GM23338 (cell line): ENCODE data around the gene POM121L2. TPM values are rescaled to one million over a fixed set of nuclear protein-coding genes. Genes with fewer than 3 reads are reported as not detected.

Experiments used
- ATAC-seq: fragments of 200-7000 bp; cut with Tn5 transposase; 3 replicates; pipeline ENCODE4 v1.9.1; 2020
- DNase-seq: peaks from one replicate; pipeline ENCODE4 v3.0.0-alpha.2; 2015; ENCODE audit warnings: low spot score
- H2AFZ ChIP-seq: fragments of 200-600 bp; sonication (generic); 2 replicates; pipeline ENCODE4 v1.8.0; 2016; ENCODE audit warnings: antibody characterized with exemption, mild to moderate bottlenecking, moderate library complexity
- H3F3A ChIP-seq: fragments of 200-600 bp; sonication (generic); replicated peaks from 2 replicates; pipeline ENCODE4 v1.8.0; 2017; ENCODE audit warnings: antibody characterized with exemption, mixed run types, low read depth
- H3K27ac ChIP-seq: fragments of 200-600 bp; sonication (generic); 2 replicates; pipeline ENCODE4 v1.6.1; 2016; ENCODE audit warnings: low read depth
- H3K27me3 ChIP-seq: fragments of 200-600 bp; sonication (generic); 2 replicates; pipeline ENCODE4 v1.8.0; 2016; ENCODE audit warnings: mild to moderate bottlenecking, mixed run types, moderate library complexity; ENCODE audit not compliant: insufficient read depth
- H3K36me3 ChIP-seq: fragments of 200-600 bp; sonication (generic); 2 replicates; pipeline ENCODE4 v1.8.0; 2016; ENCODE audit warnings: mild to moderate bottlenecking; ENCODE audit not compliant: insufficient read depth
- H3K4me1 ChIP-seq: fragments of 200-600 bp; sonication (generic); 2 replicates; pipeline ENCODE4 v1.8.0; 2016; ENCODE audit warnings: mild to moderate bottlenecking, moderate library complexity; ENCODE audit not compliant: insufficient read depth
- H3K4me2 ChIP-seq: fragments of 200-600 bp; sonication (generic); 2 replicates; pipeline ENCODE4 v1.7.1; 2017; ENCODE audit warnings: mixed run types
- H3K4me3 ChIP-seq: fragments of 200-600 bp; sonication (generic); 2 replicates; pipeline ENCODE4 v1.6.1; 2016; ENCODE audit warnings: mixed run types
- H3K79me2 ChIP-seq: fragments of 200-600 bp; sonication (generic); replicated peaks from 2 replicates; pipeline ENCODE4 v1.8.0; 2017; ENCODE audit warnings: mild to moderate bottlenecking; ENCODE audit not compliant: insufficient read depth
- H3K9me2 ChIP-seq: fragments of 200-600 bp; sonication (generic); 2 replicates; pipeline ENCODE4 v1.8.0; 2017; ENCODE audit not compliant: insufficient read depth
- H4K20me1 ChIP-seq: fragments of 200-600 bp; sonication (generic); replicated peaks from 2 replicates; pipeline ENCODE4 v1.8.0; 2017; ENCODE audit warnings: mild to moderate bottlenecking; ENCODE audit not compliant: insufficient read depth
- H3K27ac Mint-ChIP-seq: 2 replicates; pipeline ENCODE4 v1.8.0; 2020; ENCODE audit warnings: inconsistent platforms, mild to moderate bottlenecking, moderate library complexity, mixed read lengths
- H3K27me3 Mint-ChIP-seq: 3 replicates; pipeline ENCODE4 v1.8.0; 2022; ENCODE audit warnings: low read depth, mild to moderate bottlenecking, moderate library complexity, mixed read lengths, inconsistent platforms; ENCODE audit not compliant: insufficient read depth, poor library complexity
- H3K36me3 Mint-ChIP-seq: 3 replicates; pipeline ENCODE4 v1.8.0; 2021; ENCODE audit warnings: low read depth, mild to moderate bottlenecking, inconsistent platforms, moderate library complexity, mixed read lengths
- H3K4me1 Mint-ChIP-seq: 3 replicates; pipeline ENCODE4 v1.8.0; 2020; ENCODE audit warnings: mild to moderate bottlenecking, inconsistent platforms, mixed read lengths
- H3K4me3 Mint-ChIP-seq: 3 replicates; pipeline ENCODE4 v1.8.0; 2021; ENCODE audit warnings: moderate library complexity, mild to moderate bottlenecking, inconsistent platforms, mixed read lengths
- H3K9me3 Mint-ChIP-seq: 3 replicates; pipeline ENCODE4 v1.8.0; 2020; ENCODE audit warnings: moderate library complexity, mild to moderate bottlenecking, inconsistent platforms, mixed read lengths
- CREB1 ChIP-seq: fragments of 250-450 bp; sonication (Bioruptor Pico); IDR thresholded peaks from 2 replicates; pipeline ENCODE4 v1.5.0; 2020; ENCODE audit warnings: low read depth, mild to moderate bottlenecking, moderate library complexity
- CTCF ChIP-seq, 2 experiments: fragments of 200-600 bp in 1 of 2; sonication (generic) in 1 of 2; conservative IDR thresholded peaks; 2 replicates each; pipeline versions ENCODE4 v1.5.1 to v1.6.1; 2016 to 2017; ENCODE audit warnings: antibody characterized with exemption in 2 of 2, low read depth in 2 of 2, mild to moderate bottlenecking in 2 of 2, moderate library complexity in 1 of 2
- EZH2 ChIP-seq: fragments of 200-600 bp; sonication (generic); IDR thresholded peaks from one replicate; pipeline ENCODE4 v1.8.0; 2017; ENCODE audit warnings: antibody characterized with exemption, mild to moderate bottlenecking, low read depth; ENCODE audit not compliant: unreplicated experiment
- EZH2phosphoT487 ChIP-seq: fragments of 200-600 bp; sonication (generic); IDR thresholded peaks from one replicate; pipeline ENCODE4 v1.8.1; 2018; ENCODE audit warnings: antibody characterized with exemption; ENCODE audit not compliant: unreplicated experiment
- JUNB ChIP-seq: IDR thresholded peaks from one replicate; pipeline ENCODE4 v1.6.1; 2016; ENCODE audit warnings: antibody characterized with exemption; ENCODE audit not compliant: unreplicated experiment
- NANOG ChIP-seq: IDR thresholded peaks from 2 replicates; pipeline ENCODE4 v1.6.1; 2016; ENCODE audit warnings: antibody characterized with exemption, borderline replicate concordance
- POLR2AphosphoS5 ChIP-seq: IDR thresholded peaks from 2 replicates; pipeline ENCODE4 v1.6.1; 2016; ENCODE audit warnings: antibody characterized with exemption, low read depth
- STAT1 ChIP-seq: IDR thresholded peaks from one replicate; pipeline ENCODE4 v1.6.1; 2016; ENCODE audit warnings: antibody characterized with exemption; ENCODE audit not compliant: unreplicated experiment
- ZNF114 ChIP-seq: fragments of 250-450 bp; sonication (Bioruptor Pico); IDR thresholded peaks from 2 replicates; pipeline ENCODE4 v1.5.0; 2020; ENCODE audit warnings: mild to moderate bottlenecking, moderate library complexity
- ZNF331 ChIP-seq: fragments of 250-450 bp; sonication (Bioruptor Pico); IDR thresholded peaks from 2 replicates; pipeline ENCODE4 v1.5.0; 2020; ENCODE audit warnings: low read depth, mild to moderate bottlenecking, moderate library complexity
- ZNF462 ChIP-seq: fragments of 250-450 bp; sonication (Bioruptor Pico); IDR thresholded peaks from 2 replicates; pipeline ENCODE4 v1.5.0; 2020; ENCODE audit warnings: mild to moderate bottlenecking, moderate library complexity
- polyA plus RNA-seq: library from polyadenylated mRNA; unstranded; fragments of >200 nt; fragmentation: Nextera tagmentation; extraction: Ambion mirVana; gene quantifications from 2 replicates; pipeline ENCODE4 v1.2.1, GENCODE V29; 2016
- total RNA-seq: library from RNA; depleted of rRNA; stranded (reverse); fragments of >200 nt; shearing (Covaris generic); gene quantifications from 2 replicates; pipeline ENCODE4 v1.2.3, GENCODE V29; 2014
- TF ChIP-seq, protein P1 (sequence below): IDR thresholded peaks from 2 replicates; pipeline ENCODE4 v1.6.1; 2016; ENCODE audit warnings: antibody characterized with exemption
- TF ChIP-seq, protein P2 (sequence below): IDR thresholded peaks from one replicate; pipeline ENCODE4 v1.6.1; 2018; ENCODE audit warnings: antibody characterized with exemption; ENCODE audit not compliant: unreplicated experiment

POM121L2 gene
- total and polyA plus RNA-seq, 2 experiments from 2014 or later, result 0.07 to 0.13 TPM

DNA sequence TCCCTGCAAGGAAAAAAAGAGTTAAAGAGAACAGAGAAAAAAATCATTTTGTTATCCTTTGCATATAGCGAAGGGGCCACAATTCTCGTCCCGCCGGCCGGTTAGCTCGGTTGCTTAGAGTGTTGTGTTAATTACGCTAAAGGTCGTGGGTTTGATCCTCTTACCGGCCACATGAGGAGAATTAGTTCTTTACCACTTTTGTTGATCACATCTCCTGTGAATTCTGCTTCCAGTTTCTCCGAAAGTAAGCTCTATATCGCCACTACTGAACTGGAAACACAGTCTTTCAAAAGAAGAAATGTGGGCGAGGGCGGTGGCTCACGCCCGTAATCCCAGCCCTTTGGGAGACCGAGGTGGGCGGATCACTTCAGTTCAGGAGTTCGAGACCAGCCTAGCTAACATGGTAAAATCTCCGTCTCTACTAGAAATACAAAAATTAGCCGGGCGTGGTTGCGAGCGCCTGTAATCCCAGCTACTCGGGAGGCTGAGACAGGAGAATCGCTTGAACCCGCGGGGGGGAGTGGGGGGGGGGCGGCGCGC, 51.2 kb downstream of the POM121L2 start:
- H3K36me3 ChIP-seq, result no peaks in the 10 kb centered on the region; the same call in 1 of the 2 replicates
- Mint-ChIP-seq H3K4me1 (no peaks in the 10 kb centered on the region), H3K27ac (no peak overlapping the region), H3K9me3 (no peaks in the 10 kb centered on the region), H3K36me3 (no peaks in the 10 kb centered on the region; the same call in 2 of the 3 replicates), H3K27me3 (peaks cover 21% of the 10 kb centered on the region), H3K4me3 (peak overlapping the region; percentile 83)
- H3K4me1 ChIP-seq, result peaks cover 4% of the 10 kb centered on the region; the same call in 1 of the 2 replicates
- H3K27ac ChIP-seq, result no peak overlapping the region
- H3K4me2 ChIP-seq, result peak overlapping the region; percentile 78
- H4K20me1 ChIP-seq, result no peaks in the 10 kb centered on the region
- no peaks in the 10 kb centered on the region for H3K79me2 ChIP-seq
- peak overlapping the region; percentile 88 for H2AFZ ChIP-seq
- H3K4me3 ChIP-seq, result peak overlapping the region; percentile 74
- peak; percentile 56 for DNase-seq
- peak; percentile 56 for ATAC-seq
- H3K9me2 ChIP-seq, result no peaks in the 10 kb centered on the region
- peaks cover 24% of the 10 kb centered on the region for H3K27me3 ChIP-seq
- H3F3A ChIP-seq, result no peaks in the 10 kb centered on the region
- TF ChIP-seq EZH2phosphoT487 (no peak), ZNF331 (CRISPR knock-in tag) (no peak), NANOG (no peak), ZNF114 (CRISPR knock-in tag) (no peak), EZH2 (no peak), POLR2AphosphoS5 (no peak), CREB1 (CRISPR knock-in tag) (no peak), STAT1 (no peak), ZNF462 (CRISPR knock-in tag) (no peak), CTCF (conservative IDR thresholded peaks at IDR 0.05; ENCODE audit: low read depth in 2 of 2) (no peak), JUNB (no peak)
- TF ChIP-seq, protein P1, sequence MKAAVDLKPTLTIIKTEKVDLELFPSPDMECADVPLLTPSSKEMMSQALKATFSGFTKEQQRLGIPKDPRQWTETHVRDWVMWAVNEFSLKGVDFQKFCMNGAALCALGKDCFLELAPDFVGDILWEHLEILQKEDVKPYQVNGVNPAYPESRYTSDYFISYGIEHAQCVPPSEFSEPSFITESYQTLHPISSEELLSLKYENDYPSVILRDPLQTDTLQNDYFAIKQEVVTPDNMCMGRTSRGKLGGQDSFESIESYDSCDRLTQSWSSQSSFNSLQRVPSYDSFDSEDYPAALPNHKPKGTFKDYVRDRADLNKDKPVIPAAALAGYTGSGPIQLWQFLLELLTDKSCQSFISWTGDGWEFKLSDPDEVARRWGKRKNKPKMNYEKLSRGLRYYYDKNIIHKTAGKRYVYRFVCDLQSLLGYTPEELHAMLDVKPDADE, result no peak
- TF ChIP-seq, protein P2, sequence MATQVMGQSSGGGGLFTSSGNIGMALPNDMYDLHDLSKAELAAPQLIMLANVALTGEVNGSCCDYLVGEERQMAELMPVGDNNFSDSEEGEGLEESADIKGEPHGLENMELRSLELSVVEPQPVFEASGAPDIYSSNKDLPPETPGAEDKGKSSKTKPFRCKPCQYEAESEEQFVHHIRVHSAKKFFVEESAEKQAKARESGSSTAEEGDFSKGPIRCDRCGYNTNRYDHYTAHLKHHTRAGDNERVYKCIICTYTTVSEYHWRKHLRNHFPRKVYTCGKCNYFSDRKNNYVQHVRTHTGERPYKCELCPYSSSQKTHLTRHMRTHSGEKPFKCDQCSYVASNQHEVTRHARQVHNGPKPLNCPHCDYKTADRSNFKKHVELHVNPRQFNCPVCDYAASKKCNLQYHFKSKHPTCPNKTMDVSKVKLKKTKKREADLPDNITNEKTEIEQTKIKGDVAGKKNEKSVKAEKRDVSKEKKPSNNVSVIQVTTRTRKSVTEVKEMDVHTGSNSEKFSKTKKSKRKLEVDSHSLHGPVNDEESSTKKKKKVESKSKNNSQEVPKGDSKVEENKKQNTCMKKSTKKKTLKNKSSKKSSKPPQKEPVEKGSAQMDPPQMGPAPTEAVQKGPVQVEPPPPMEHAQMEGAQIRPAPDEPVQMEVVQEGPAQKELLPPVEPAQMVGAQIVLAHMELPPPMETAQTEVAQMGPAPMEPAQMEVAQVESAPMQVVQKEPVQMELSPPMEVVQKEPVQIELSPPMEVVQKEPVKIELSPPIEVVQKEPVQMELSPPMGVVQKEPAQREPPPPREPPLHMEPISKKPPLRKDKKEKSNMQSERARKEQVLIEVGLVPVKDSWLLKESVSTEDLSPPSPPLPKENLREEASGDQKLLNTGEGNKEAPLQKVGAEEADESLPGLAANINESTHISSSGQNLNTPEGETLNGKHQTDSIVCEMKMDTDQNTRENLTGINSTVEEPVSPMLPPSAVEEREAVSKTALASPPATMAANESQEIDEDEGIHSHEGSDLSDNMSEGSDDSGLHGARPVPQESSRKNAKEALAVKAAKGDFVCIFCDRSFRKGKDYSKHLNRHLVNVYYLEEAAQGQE, result no peak
